Iris pigment epithelial cell (primary cell): ENCODE results near the gene RPP38.

Source experiments
- DNase-seq: peaks from one replicate; pipeline ENCODE4 v3.0.0-alpha.2; 2011; ENCODE audit warnings: low read depth

Gene RPP38

DNA sequence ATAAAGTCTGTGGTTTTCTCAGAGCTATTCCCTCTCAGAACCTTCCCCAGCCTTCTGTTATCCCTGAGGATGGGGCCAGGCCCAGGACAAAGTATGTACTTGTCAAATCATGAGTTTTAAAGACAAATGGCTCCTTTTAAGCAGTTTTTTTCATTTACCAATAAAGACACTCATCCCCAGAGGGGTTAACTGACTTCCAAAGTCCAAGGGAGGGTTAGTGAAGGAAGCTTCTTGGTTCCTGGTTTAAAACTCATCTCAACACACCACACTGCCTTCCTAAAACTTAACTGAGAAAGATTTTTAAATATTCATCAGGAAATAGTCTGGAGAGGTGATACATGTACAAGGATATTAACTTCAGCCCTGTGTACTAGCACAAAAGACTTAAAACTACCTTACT is 55.4 kb downstream of the RPP38 start:
- no peak for DNase-seq
